Breast epithelium (tissue), 4 donors: ENCODE measurements around the gene DPP9. TPM values are rescaled to one million over a fixed set of nuclear protein-coding genes. Genes with fewer than 3 reads are reported as not detected.
A peak's percentile ranks its signal among the peaks of the same experiment; 100 is the strongest.

ENCODE experiments used
- DNase-seq, 2 donors: peaks; one replicate each; pipeline ENCODE4 v3.0.0-alpha.2; 2019; ENCODE audit warnings: low spot score in 2 of 2
- H3K27ac ChIP-seq, 2 donors: fragments of 200-600 bp; sonication (generic) in 1 of 2; one replicate each; pipeline ENCODE4 v1.5.1; 2016 to 2019; ENCODE audit warnings: mild to moderate bottlenecking in 1 of 2
- H3K27me3 ChIP-seq, 2 donors: fragments of 200-600 bp; sonication (generic) in 1 of 2; one replicate each; pipeline versions ENCODE4 v1.5.1 to v1.6.0; 2017 to 2019; ENCODE audit warnings: control low read depth in 1 of 2, mild to moderate bottlenecking in 1 of 2
- H3K36me3 ChIP-seq: fragments of 200-600 bp; one replicate; pipeline ENCODE4 v1.5.1; 2019
- H3K4me1 ChIP-seq, 2 donors: fragments of 200-600 bp; sonication (generic); one replicate each; pipeline ENCODE4 v1.5.1; 2016 to 2019; ENCODE audit warnings: control low read depth in 1 of 2
- H3K4me3 ChIP-seq, 3 donors: fragments of 200-600 bp; sonication (generic); 1 replicate in 2 of 3; 2 replicates in 1 of 3; pipeline ENCODE4 v1.5.1; 2016 to 2019; ENCODE audit warnings: mild to moderate bottlenecking in 3 of 3, moderate library complexity in 2 of 3
- H3K9me3 ChIP-seq, 2 donors: fragments of 200-600 bp; sonication (generic) in 1 of 2; one replicate each; pipeline ENCODE4 v1.5.1; 2016 to 2019; ENCODE audit warnings: control low read depth in 1 of 2
- CTCF ChIP-seq, 3 donors: fragments of 450-650 bp; IDR thresholded peaks; one replicate each; pipeline ENCODE4 v1.5.1; 2016 to 2017; ENCODE audit warnings: antibody characterized with exemption in 3 of 3, mild to moderate bottlenecking in 3 of 3, moderate library complexity in 3 of 3
- POLR2A ChIP-seq: fragments of 450-650 bp; IDR thresholded peaks from one replicate; pipeline ENCODE4 v1.6.1; 2016; ENCODE audit warnings: antibody characterized with exemption, mild to moderate bottlenecking, moderate library complexity
- POLR2AphosphoS5 ChIP-seq, 3 donors: sonication (generic); formaldehyde crosslinking; IDR thresholded peaks; one replicate each; pipeline ENCODE4 v1.6.1; 2017; ENCODE audit warnings: antibody characterized with exemption in 3 of 3
- intact Hi-C: fragments of 100-400 bp; cut with DNase I; formaldehyde crosslinking; loops from one replicate; pipeline ENCODE4 v1.15.1; 2023; ENCODE audit warnings: low total_unique reads
- total RNA-seq, 3 donors: library from RNA; depleted of rRNA; stranded (reverse); fragments of >200 nt; gene quantifications; one replicate each; pipeline ENCODE4 v1.1.0, GENCODE V29; 2016

Gene DPP9
- total RNA-seq, 3 donors from 2014 or later: 33.6 to 74.1 (median 49.6) TPM

- Histone ChIP-seq H3K27ac (no peak overlapping the region), H3K4me3 (no peak overlapping the region), H3K27me3 (no peaks in the 10 kb centered on the region), H3K36me3 (peaks cover 21% of the 10 kb centered on the region), H3K4me1 (no peaks in the 10 kb centered on the region), H3K9me3 (peaks cover 10 to 12% of the 10 kb centered on the region in 2 donors)
- intact Hi-C loops: no loop called here
- no peak for DNase-seq
- TF ChIP-seq POLR2A: no peak
- no peak for TF ChIP-seq POLR2AphosphoS5 (IDR thresholded peaks at IDR 0.05)
- TF ChIP-seq CTCF (IDR thresholded peaks at IDR 0.05): no peak
Measured at GRCh38 chr19:4662020-4662695, 61.5 kb downstream of the DPP9 start.

GRCh38 chr19:4660993-4661392 is 62.6 kb downstream of the DPP9 start:
- no peak for DNase-seq
- Histone ChIP-seq H3K9me3 (peaks cover 10 to 12% of the 10 kb centered on the region in 2 donors), H3K36me3 (peaks cover 21% of the 10 kb centered on the region), H3K27ac (no peak overlapping the region), H3K4me1 (no peaks in the 10 kb centered on the region), H3K4me3 (no peak overlapping the region), H3K27me3 (no peaks in the 10 kb centered on the region)
- TF ChIP-seq CTCF (IDR thresholded peaks at IDR 0.05): no peak
- TF ChIP-seq POLR2A: no peak
- no peak for TF ChIP-seq POLR2AphosphoS5 (IDR thresholded peaks at IDR 0.05)
- intact Hi-C loops: no loop called here

GRCh38 chr19:4660181-4660791 is 63.4 kb downstream of the DPP9 start:
- Histone ChIP-seq H3K27ac (no peak overlapping the region), H3K4me1 (no peaks in the 10 kb centered on the region), H3K4me3 (no peak overlapping the region), H3K27me3 (no peaks in the 10 kb centered on the region), H3K9me3 (peaks cover 10 to 12% of the 10 kb centered on the region in 2 donors), H3K36me3 (peaks cover 21% of the 10 kb centered on the region)
- TF ChIP-seq POLR2AphosphoS5 (IDR thresholded peaks at IDR 0.05): no peak
- TF ChIP-seq CTCF (IDR thresholded peaks at IDR 0.05): peak in 1 of 3 donors; percentile 13
- TF ChIP-seq POLR2A: no peak
- intact Hi-C loops: no loop called here
- DNase-seq: no peak

GRCh38 chr19:4657835-4658234 is 65.8 kb downstream of the DPP9 start:
- Histone ChIP-seq H3K9me3 (peaks cover 10 to 12% of the 10 kb centered on the region in 2 donors), H3K27ac (no peak overlapping the region), H3K4me3 (no peak overlapping the region), H3K4me1 (no peaks in the 10 kb centered on the region), H3K36me3 (peaks cover 21% of the 10 kb centered on the region), H3K27me3 (no peaks in the 10 kb centered on the region)
- TF ChIP-seq CTCF (IDR thresholded peaks at IDR 0.05) (no peak), POLR2A (no peak)
- DNase-seq: no peak
- intact Hi-C loops: loop anchor here (10.0 kb wide), 1 partner anchor 273 kb away; no protein-coding TSS in a partner anchor

GRCh38 chr19:4657262-4657661 is 66.4 kb downstream of the DPP9 start:
- no peaks in the 10 kb centered on the region for H3K27me3 ChIP-seq
- peaks cover 10 to 12% of the 10 kb centered on the region in 2 donors for H3K9me3 ChIP-seq
- no peak overlapping the region for H3K4me3 ChIP-seq
- TF ChIP-seq CTCF (IDR thresholded peaks at IDR 0.05): no peak
- no peak for TF ChIP-seq POLR2A
- no peak for TF ChIP-seq POLR2AphosphoS5 (IDR thresholded peaks at IDR 0.05)
- peaks cover 21% of the 10 kb centered on the region for H3K36me3 ChIP-seq
- H3K4me1 ChIP-seq: no peaks in the 10 kb centered on the region
- intact Hi-C loops: loop anchor here (10.0 kb wide), 1 partner anchor 272 kb away; no protein-coding TSS in a partner anchor
- no peak for DNase-seq
- H3K27ac ChIP-seq: no peak overlapping the region
